ENCODE measurements around the gene NPIPA3.
"Not testable (repeated sequence)": the region's sequence is repeated elsewhere in the genome, so short reads cannot be mapped to it uniquely, and the experiment has no call there.

The NPIPA3 gene

GRCh38 chr16:14703156-14704011 is at the start of gene NPIPA3:
NPIPA3 (plus strand) TSS chr16:14703411; CDS start chr16:14708944, 5,533 bp downstream.
- H3K27me3 Mint-ChIP-seq, H3K9me3 Mint-ChIP-seq, H3K4me1 Mint-ChIP-seq, DNase-seq, H3K4me3 Mint-ChIP-seq, H3K36me3 Mint-ChIP-seq, H3K27ac Mint-ChIP-seq, CTCF ChIA-PET: not testable (repeated sequence)

GRCh38 chr16:14658063-14658462 is 45.1 kb upstream of the NPIPA3 start:
- Mint-ChIP-seq H3K4me1 (peaks cover 8% of the 10 kb centered on the region), H3K27me3 (no peaks in the 10 kb centered on the region), H3K4me3 (no peak overlapping the region), H3K9me3 (no peaks in the 10 kb centered on the region), H3K27ac (peak overlapping the region; percentile 80), H3K36me3 (peaks cover 42% of the 10 kb centered on the region)
- peak; percentile 21 for DNase-seq
- CTCF ChIA-PET, result no interaction called here

GRCh38 chr16:14667347-14668266 is 35.6 kb upstream of the NPIPA3 start:
- Mint-ChIP-seq H3K27me3 (no peaks in the 10 kb centered on the region), H3K36me3 (peaks cover 58% of the 10 kb centered on the region), H3K27ac (peak overlapping the region; percentile 72), H3K4me1 (peaks cover 8% of the 10 kb centered on the region), H3K4me3 (no peak overlapping the region), H3K9me3 (no peaks in the 10 kb centered on the region)
- CTCF ChIA-PET, result no interaction called here
- DNase-seq, result no peak

- CTCF ChIA-PET, result no interaction called here
- Mint-ChIP-seq H3K9me3 (no peaks in the 10 kb centered on the region), H3K27me3 (no peaks in the 10 kb centered on the region), H3K36me3 (peaks cover 58% of the 10 kb centered on the region), H3K4me1 (peaks cover 11% of the 10 kb centered on the region), H3K4me3 (no peak overlapping the region), H3K27ac (no peak overlapping the region)
- DNase-seq, result no peak
These were observed 34.5 kb upstream of the NPIPA3 start for GRCh38 chr16:14668556-14669223.

GRCh38 chr16:14669776-14670175 is 33.4 kb upstream of the NPIPA3 start:
- Mint-ChIP-seq H3K4me1 (peaks cover 13% of the 10 kb centered on the region), H3K36me3 (peaks cover 54% of the 10 kb centered on the region), H3K27ac (no peak overlapping the region), H3K27me3 (no peaks in the 10 kb centered on the region), H3K9me3 (no peaks in the 10 kb centered on the region), H3K4me3 (no peak overlapping the region)
- DNase-seq, result no peak
- CTCF ChIA-PET, result no interaction called here

GRCh38 chr16:14672403-14672971 is 30.7 kb upstream of the NPIPA3 start:
- H3K27me3 Mint-ChIP-seq, result peaks cover 1% of the 10 kb centered on the region

GRCh38 chr16:14676633-14677032 is 26.6 kb upstream of the NPIPA3 start:
- no peaks in the 10 kb centered on the region for H3K9me3 Mint-ChIP-seq
- H3K27me3 Mint-ChIP-seq, result peaks cover 9% of the 10 kb centered on the region
- no peak for DNase-seq
- CTCF ChIA-PET, result no interaction called here
- H3K27ac Mint-ChIP-seq, result no peak overlapping the region
- H3K4me3 Mint-ChIP-seq, result no peak overlapping the region
- H3K4me1 Mint-ChIP-seq, result peaks cover 13% of the 10 kb centered on the region
- peaks cover 9% of the 10 kb centered on the region for H3K36me3 Mint-ChIP-seq

More at GRCh38 chr16:14672403-14672971, 30.7 kb upstream of the NPIPA3 start:
- H3K4me1 Mint-ChIP-seq, result peaks cover 13% of the 10 kb centered on the region
- DNase-seq, result peak; percentile 30
- H3K36me3 Mint-ChIP-seq, result peaks cover 28% of the 10 kb centered on the region
- CTCF ChIA-PET, result no interaction called here
- no peaks in the 10 kb centered on the region for H3K9me3 Mint-ChIP-seq
- no peak overlapping the region for H3K4me3 Mint-ChIP-seq
- peak overlapping the region; percentile 8 for H3K27ac Mint-ChIP-seq

GRCh38 chr16:14677627-14678026 is 25.6 kb upstream of the NPIPA3 start:
- H3K27me3 Mint-ChIP-seq, result peaks cover 9% of the 10 kb centered on the region
- peaks cover 6% of the 10 kb centered on the region for H3K36me3 Mint-ChIP-seq
- peaks cover 5% of the 10 kb centered on the region for H3K4me1 Mint-ChIP-seq
- DNase-seq, result no peak
- H3K27ac Mint-ChIP-seq, result no peak overlapping the region
- CTCF ChIA-PET, result no interaction called here
- no peak overlapping the region for H3K4me3 Mint-ChIP-seq
- H3K9me3 Mint-ChIP-seq, result no peaks in the 10 kb centered on the region

- peaks cover 1% of the 10 kb centered on the region for H3K36me3 Mint-ChIP-seq
- H3K27ac Mint-ChIP-seq, result no peak overlapping the region
- no peak for DNase-seq
- no peaks in the 10 kb centered on the region for H3K9me3 Mint-ChIP-seq
- no peaks in the 10 kb centered on the region for H3K4me1 Mint-ChIP-seq
- CTCF ChIA-PET, result no interaction called here
- H3K27me3 Mint-ChIP-seq, result peaks cover 9% of the 10 kb centered on the region
- no peak overlapping the region for H3K4me3 Mint-ChIP-seq
These were observed 24.3 kb upstream of the NPIPA3 start for GRCh38 chr16:14678748-14679497.

- DNase-seq, H3K4me3 Mint-ChIP-seq, H3K27ac Mint-ChIP-seq, H3K4me1 Mint-ChIP-seq, H3K36me3 Mint-ChIP-seq, H3K9me3 Mint-ChIP-seq, CTCF ChIA-PET: not testable (repeated sequence)
- H3K27me3 Mint-ChIP-seq, result peaks cover 11% of the 10 kb centered on the region
These were observed 22.8 kb upstream of the NPIPA3 start for GRCh38 chr16:14680396-14680795.

- Mint-ChIP-seq H3K4me3 (no peak overlapping the region), H3K4me1 (no peaks in the 10 kb centered on the region), H3K36me3 (no peaks in the 10 kb centered on the region), H3K27ac (no peak overlapping the region), H3K27me3 (peaks cover 12% of the 10 kb centered on the region), H3K9me3 (no peaks in the 10 kb centered on the region)
- no peak for DNase-seq
- CTCF ChIA-PET, result no interaction called here
These were observed 22.1 kb upstream of the NPIPA3 start for GRCh38 chr16:14681115-14681514.

- CTCF ChIA-PET, result no interaction called here
- peaks cover 13% of the 10 kb centered on the region for H3K27me3 Mint-ChIP-seq
These were observed 21.1 kb upstream of the NPIPA3 start for GRCh38 chr16:14682121-14682520.

GRCh38 chr16:14685870-14686793 is 17.1 kb upstream of the NPIPA3 start:
- H3K36me3 Mint-ChIP-seq, H3K4me1 Mint-ChIP-seq, H3K27ac Mint-ChIP-seq, CTCF ChIA-PET, H3K27me3 Mint-ChIP-seq, DNase-seq, H3K9me3 Mint-ChIP-seq, H3K4me3 Mint-ChIP-seq: not testable (repeated sequence)

More at GRCh38 chr16:14682121-14682520, 21.1 kb upstream of the NPIPA3 start:
- H3K27ac Mint-ChIP-seq, result no peak overlapping the region
- H3K4me3 Mint-ChIP-seq, result no peak overlapping the region
- no peaks in the 10 kb centered on the region for H3K4me1 Mint-ChIP-seq
- H3K36me3 Mint-ChIP-seq, result no peaks in the 10 kb centered on the region
- no peak for DNase-seq
- no peaks in the 10 kb centered on the region for H3K9me3 Mint-ChIP-seq
